Sigmoid colon (tissue), 4 donors: ENCODE data around the gene IL3.

Experiments used
- EP300 ChIP-seq, 4 donors: sonication (generic); formaldehyde crosslinking; IDR thresholded peaks; one replicate each; pipeline ENCODE4 v1.6.1; 2017; ENCODE audit warnings: antibody characterized with exemption in 4 of 4
- TF ChIP-seq, protein P1 (sequence below), 4 experiments: fragments of 450-650 bp in 3 of 4; fragments of 200-600 bp in 1 of 4; IDR thresholded peaks; one replicate each; pipeline ENCODE4 v1.5.1; 2016 to 2019; ENCODE audit warnings: antibody characterized with exemption in 4 of 4, mild to moderate bottlenecking in 3 of 4, moderate library complexity in 2 of 4

- no peak for TF ChIP-seq EP300 (IDR thresholded peaks at IDR 0.05)
- TF ChIP-seq, protein P1, sequence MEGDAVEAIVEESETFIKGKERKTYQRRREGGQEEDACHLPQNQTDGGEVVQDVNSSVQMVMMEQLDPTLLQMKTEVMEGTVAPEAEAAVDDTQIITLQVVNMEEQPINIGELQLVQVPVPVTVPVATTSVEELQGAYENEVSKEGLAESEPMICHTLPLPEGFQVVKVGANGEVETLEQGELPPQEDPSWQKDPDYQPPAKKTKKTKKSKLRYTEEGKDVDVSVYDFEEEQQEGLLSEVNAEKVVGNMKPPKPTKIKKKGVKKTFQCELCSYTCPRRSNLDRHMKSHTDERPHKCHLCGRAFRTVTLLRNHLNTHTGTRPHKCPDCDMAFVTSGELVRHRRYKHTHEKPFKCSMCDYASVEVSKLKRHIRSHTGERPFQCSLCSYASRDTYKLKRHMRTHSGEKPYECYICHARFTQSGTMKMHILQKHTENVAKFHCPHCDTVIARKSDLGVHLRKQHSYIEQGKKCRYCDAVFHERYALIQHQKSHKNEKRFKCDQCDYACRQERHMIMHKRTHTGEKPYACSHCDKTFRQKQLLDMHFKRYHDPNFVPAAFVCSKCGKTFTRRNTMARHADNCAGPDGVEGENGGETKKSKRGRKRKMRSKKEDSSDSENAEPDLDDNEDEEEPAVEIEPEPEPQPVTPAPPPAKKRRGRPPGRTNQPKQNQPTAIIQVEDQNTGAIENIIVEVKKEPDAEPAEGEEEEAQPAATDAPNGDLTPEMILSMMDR (IDR thresholded peaks at IDR 0.05), result no peak
Observed at GRCh38 chr5:132100672-132101261, 40.3 kb downstream of the IL3 start.
